Measurements from ENCODE around the gene MRPL14. TPM values are rescaled to one million over a fixed set of nuclear protein-coding genes. Genes with fewer than 3 reads are reported as not detected.

Gene MRPL14
- total and polyA plus RNA-seq, 9 of the 15 experiments (the other 6 are each of a cell fraction or from before 2014, with no cell fraction given): 126 to 424 (median 165) TPM

GRCh38 chr6:44100088-44100550, 27.1 kb downstream of the MRPL14 start:
- H3K4me3 ChIP-seq: no peak overlapping the region
- intact Hi-C loops (cut with micrococcal nuclease) (no loop called here), in situ Hi-C loops (cut with MboI) (loop anchor here (5.0 kb wide), 1 partner anchor 52 kb away; no protein-coding TSS in a partner anchor)
- ChIA-PET CTCF (ENCODE audit: low intra/inter-chr PET ratio) (interaction anchor here (0.5 to 1.4 kb wide), 2 partner anchors 18 to 52 kb away, joined by 3 to 6 read pairs; no protein-coding TSS in a partner anchor), POLR2A (interaction anchor here (0.6 to 1.6 kb wide), 7 partner anchors 11 to 152 kb away, joined by 3 to 5 read pairs (median 4); partner anchors contain the start of gene HSP90AB1)
- no peaks in the 10 kb centered on the region for H3K27me3 ChIP-seq (ENCODE audit: control insufficient read depth in 2 of 2, insufficient read depth in 2 of 2, low read length in 2 of 2)
- TF ChIP-seq HDGF (IDR thresholded peaks at IDR 0.05): peak; percentile 81; the same call in 1 of the 2 replicates
- TF ChIP-seq ERF (CRISPR knock-in tag; IDR thresholded peaks at IDR 0.05): no peak
- no peak for TF ChIP-seq BRF2 (IDR thresholded peaks at IDR 0.05; ENCODE audit: borderline replicate concordance, insufficient read depth, insufficient read length)
- TF ChIP-seq REST (IDR thresholded peaks at IDR 0.05; ENCODE audit: borderline replicate concordance): peak; percentile 30; the same call in 1 of the 2 replicates
- no peak for TF ChIP-seq REST (CRISPR knock-in tag; IDR thresholded peaks at IDR 0.05; ENCODE audit: low read depth)
- TF ChIP-seq CBFB (CRISPR knock-in tag; IDR thresholded peaks at IDR 0.05): peak; percentile 57; the same call in 1 of the 2 replicates
- TF ChIP-seq RAD21 (CRISPR knock-in tag; conservative IDR thresholded peaks at IDR 0.05 in 1 of 2, IDR thresholded peaks at IDR 0.05 in 1 of 2): peak; percentile 7 to 62; a peak in 2 of 4 replicates
- TF ChIP-seq KDM1A (IDR thresholded peaks at IDR 0.05): peak in 1 of 2 experiments; percentile 65; a peak in 1 of 4 replicates
- peak; percentile 69 to 76 (median 74) for TF ChIP-seq CTCF (IDR thresholded peaks at IDR 0.05 in 2 of 3, conservative IDR thresholded peaks at IDR 0.05 in 1 of 3; ENCODE audit: insufficient read depth in 2 of 3, low read depth in 1 of 3, low read length in 3 of 3)
- TF ChIP-seq EWSR1 (IDR thresholded peaks at IDR 0.05; ENCODE audit: borderline replicate concordance, low read depth, partially characterized antibody): no peak
- ATAC-seq: peak; percentile 87
- FAIRE-seq: peak; percentile 75
- no peak overlapping the region for H2AFZ ChIP-seq (ENCODE audit: low read depth, low read length)
- H3K4me2 ChIP-seq (ENCODE audit: insufficient read depth, low read length): no peak overlapping the region
- no peak overlapping the region for H3K27ac ChIP-seq (ENCODE audit: extremely low read depth, low read depth, low read length)
- whole genome bisulfite sequencing (ENCODE audit: insufficient coverage, low coverage, missing lambda C conversion rate): 54% methylated on average over 1 of the region's 1 CpG
- H3K9me1 ChIP-seq (ENCODE audit: control insufficient read depth, insufficient read depth, low read length): no peaks in the 10 kb centered on the region
- peak; percentile 48 to 62 (median 52) for DNase-seq (ENCODE audit: extremely low read depth in 1 of 4, low spot score in 3 of 4)
- BruUV-seq (replicated peaks): no TSS peak
- H3K4me1 ChIP-seq (replicated peaks in 1 of 2; ENCODE audit: control insufficient read depth in 2 of 2, insufficient read depth in 2 of 2, low read length in 2 of 2): peaks cover 0 to 7% of the 10 kb centered on the region in 2 experiments; a peak in 3 of 5 replicates
- H4K20me1 ChIP-seq (replicated peaks; ENCODE audit: control insufficient read depth, insufficient read depth, low read length): peaks cover 14% of the 10 kb centered on the region
- H3K36me3 ChIP-seq (ENCODE audit: control insufficient read depth, insufficient read depth, low read length): peaks cover 69% of the 10 kb centered on the region
- H3K79me2 ChIP-seq (ENCODE audit: control insufficient read depth, insufficient read depth, low read length): 0 out of 3 replicates have a peak, but pooled peaks cover 5% of the 10 kb centered on the region
- no peaks in the 10 kb centered on the region for H3K9me3 ChIP-seq (replicated peaks; ENCODE audit: control insufficient read depth, insufficient read depth, low read depth, low read length)
- no peak overlapping the region for H3K9ac ChIP-seq (ENCODE audit: insufficient read depth in 1 of 2, low read depth in 2 of 2, low read length in 2 of 2)

All from K562 (cell line).